ENCODE measurements around the gene IFNL4.

DNA sequence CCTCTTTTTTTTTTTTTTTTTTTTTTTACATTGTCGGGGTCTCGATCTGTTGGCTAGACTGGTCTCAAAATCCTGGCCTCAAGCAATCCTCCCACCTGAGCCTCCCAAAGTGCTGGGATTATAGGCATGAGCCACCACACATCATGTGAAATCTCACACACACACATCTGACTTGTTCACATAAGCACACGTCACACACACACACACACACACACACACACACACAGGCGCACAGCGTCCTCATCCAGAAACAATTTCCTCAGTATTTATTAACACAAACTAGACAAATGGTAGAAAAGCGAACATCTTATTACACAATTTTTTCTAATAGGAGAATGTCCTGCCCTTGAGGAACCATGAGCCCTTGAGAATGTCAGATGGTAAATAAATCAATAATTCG is 39.5 kb downstream of the IFNL4 start:
- TF ChIP-seq, protein P1, sequence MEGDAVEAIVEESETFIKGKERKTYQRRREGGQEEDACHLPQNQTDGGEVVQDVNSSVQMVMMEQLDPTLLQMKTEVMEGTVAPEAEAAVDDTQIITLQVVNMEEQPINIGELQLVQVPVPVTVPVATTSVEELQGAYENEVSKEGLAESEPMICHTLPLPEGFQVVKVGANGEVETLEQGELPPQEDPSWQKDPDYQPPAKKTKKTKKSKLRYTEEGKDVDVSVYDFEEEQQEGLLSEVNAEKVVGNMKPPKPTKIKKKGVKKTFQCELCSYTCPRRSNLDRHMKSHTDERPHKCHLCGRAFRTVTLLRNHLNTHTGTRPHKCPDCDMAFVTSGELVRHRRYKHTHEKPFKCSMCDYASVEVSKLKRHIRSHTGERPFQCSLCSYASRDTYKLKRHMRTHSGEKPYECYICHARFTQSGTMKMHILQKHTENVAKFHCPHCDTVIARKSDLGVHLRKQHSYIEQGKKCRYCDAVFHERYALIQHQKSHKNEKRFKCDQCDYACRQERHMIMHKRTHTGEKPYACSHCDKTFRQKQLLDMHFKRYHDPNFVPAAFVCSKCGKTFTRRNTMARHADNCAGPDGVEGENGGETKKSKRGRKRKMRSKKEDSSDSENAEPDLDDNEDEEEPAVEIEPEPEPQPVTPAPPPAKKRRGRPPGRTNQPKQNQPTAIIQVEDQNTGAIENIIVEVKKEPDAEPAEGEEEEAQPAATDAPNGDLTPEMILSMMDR (conservative IDR thresholded peaks at IDR 0.05; ENCODE audit: low read depth, low read length) = no peak
- TF ChIP-seq EZH2 (IDR thresholded peaks at IDR 0.05; ENCODE audit: borderline replicate concordance, low read depth, low read length, poor library complexity, severe bottlenecking) = no peak

All from A673 (cell line).